Central memory CD8-positive, alpha-beta T cell (primary cell): ENCODE measurements around the gene FAM151A.
"Not testable (repeated sequence)": the region's sequence is repeated elsewhere in the genome, so short reads cannot be mapped to it uniquely, and the experiment has no call there.

Source experiments
- ATAC-seq: fragments of 150-1000 bp; cut with Tn5 transposase; replicated peaks from 2 replicates; pipeline ENCODE4 v1.10.0; 2022; ENCODE audit warnings: mild to moderate bottlenecking, moderate FRiP score, moderate number of reproducible peaks; ENCODE audit not compliant: poor library complexity, severe bottlenecking; ENCODE audit errors: extremely low read depth
- DNase-seq, 2 donors: peaks; one replicate each; pipeline ENCODE4 v3.0.0; 2021; ENCODE audit warnings: low spot score in 2 of 2
- H3K27ac Mint-ChIP-seq: one replicate; pipeline ENCODE4 v1.8.0; 2022; ENCODE audit warnings: low read depth, mild to moderate bottlenecking, moderate library complexity, mixed read lengths
- H3K27me3 Mint-ChIP-seq: one replicate; pipeline ENCODE4 v1.8.0; 2022; ENCODE audit warnings: mixed read lengths
- H3K36me3 Mint-ChIP-seq: one replicate; pipeline ENCODE4 v1.8.0; 2022; ENCODE audit warnings: mild to moderate bottlenecking, moderate library complexity, mixed read lengths; ENCODE audit not compliant: insufficient read depth
- H3K4me1 Mint-ChIP-seq: one replicate; pipeline ENCODE4 v1.8.0; 2022; ENCODE audit warnings: mixed read lengths
- H3K4me3 Mint-ChIP-seq: one replicate; pipeline ENCODE4 v1.8.0; 2022; ENCODE audit warnings: mild to moderate bottlenecking, moderate library complexity, mixed read lengths
- H3K9me3 Mint-ChIP-seq: one replicate; pipeline ENCODE4 v1.8.0; 2022; ENCODE audit warnings: mixed read lengths

FAM151A gene

DNA sequence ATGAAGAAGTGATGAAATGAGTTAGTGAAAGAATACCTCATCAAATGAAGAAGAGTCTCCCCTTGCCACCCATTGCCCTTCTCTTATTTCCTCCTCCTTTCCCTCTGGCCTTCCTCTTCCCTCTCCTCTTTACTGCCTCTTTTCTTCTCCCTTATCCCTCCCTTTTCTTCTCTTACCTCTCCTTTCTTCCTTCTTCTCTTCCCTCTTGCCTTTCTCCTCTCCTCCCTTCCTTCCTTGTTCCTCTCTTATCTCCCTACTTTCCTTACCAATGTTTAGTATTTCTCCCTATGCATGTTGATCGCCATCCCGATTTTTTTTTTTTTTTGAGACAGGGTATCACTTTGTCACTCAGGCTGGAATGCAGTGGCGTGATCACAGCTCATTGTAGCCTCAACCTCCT, 27.1 kb upstream of the FAM151A start:
- Mint-ChIP-seq H3K27me3 (peaks cover 24% of the 10 kb centered on the region), H3K36me3 (no peaks in the 10 kb centered on the region), H3K4me3 (no peak overlapping the region), H3K27ac (no peak overlapping the region), H3K9me3 (no peaks in the 10 kb centered on the region), H3K4me1 (no peaks in the 10 kb centered on the region)
- ATAC-seq (no peak), DNase-seq (no peak)

DNA sequence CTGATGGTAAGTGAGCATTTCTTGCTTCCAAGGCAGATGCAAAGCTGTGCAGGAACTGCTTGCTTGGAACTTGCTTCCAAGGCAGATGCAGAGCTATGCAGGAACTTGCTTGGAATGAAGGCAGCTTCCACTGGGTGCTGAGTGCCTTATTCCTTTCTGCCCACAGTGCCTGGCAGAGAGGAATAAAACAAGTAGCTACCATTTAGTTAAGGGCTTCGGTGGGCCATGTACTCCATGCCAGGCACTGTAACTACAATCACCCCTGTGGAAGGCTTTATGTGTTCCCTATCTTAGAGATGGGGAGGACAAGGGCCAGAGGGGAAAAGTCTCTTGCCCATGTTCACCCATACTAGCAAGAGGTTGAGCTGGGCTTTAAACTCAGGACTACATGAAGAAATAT, 26.6 kb upstream of the FAM151A start:
- no peaks in the 10 kb centered on the region for H3K9me3 Mint-ChIP-seq
- ATAC-seq (no peak), DNase-seq (no peak)
- H3K4me3 Mint-ChIP-seq = no peak overlapping the region
- no peak overlapping the region for H3K27ac Mint-ChIP-seq
- no peaks in the 10 kb centered on the region for H3K4me1 Mint-ChIP-seq
- H3K36me3 Mint-ChIP-seq = no peaks in the 10 kb centered on the region
- peaks cover 24% of the 10 kb centered on the region for H3K27me3 Mint-ChIP-seq

GRCh38 chr1:54649130-54649898, 26.0 kb upstream of the FAM151A start:
- ATAC-seq (no peak), DNase-seq (no peak)
- Mint-ChIP-seq H3K27ac (no peak overlapping the region), H3K27me3 (peaks cover 24% of the 10 kb centered on the region), H3K4me1 (no peaks in the 10 kb centered on the region), H3K4me3 (no peak overlapping the region), H3K36me3 (no peaks in the 10 kb centered on the region), H3K9me3 (no peaks in the 10 kb centered on the region)

GRCh38 chr1:54645806-54646676, 22.7 kb upstream of the FAM151A start:
- Mint-ChIP-seq H3K27me3 (peaks cover 20% of the 10 kb centered on the region), H3K9me3 (peaks cover 6% of the 10 kb centered on the region), H3K4me1 (no peaks in the 10 kb centered on the region), H3K4me3 (no peak overlapping the region), H3K27ac (no peak overlapping the region), H3K36me3 (peaks cover 1% of the 10 kb centered on the region)
- no peak for ATAC-seq
- no peak for DNase-seq

DNA sequence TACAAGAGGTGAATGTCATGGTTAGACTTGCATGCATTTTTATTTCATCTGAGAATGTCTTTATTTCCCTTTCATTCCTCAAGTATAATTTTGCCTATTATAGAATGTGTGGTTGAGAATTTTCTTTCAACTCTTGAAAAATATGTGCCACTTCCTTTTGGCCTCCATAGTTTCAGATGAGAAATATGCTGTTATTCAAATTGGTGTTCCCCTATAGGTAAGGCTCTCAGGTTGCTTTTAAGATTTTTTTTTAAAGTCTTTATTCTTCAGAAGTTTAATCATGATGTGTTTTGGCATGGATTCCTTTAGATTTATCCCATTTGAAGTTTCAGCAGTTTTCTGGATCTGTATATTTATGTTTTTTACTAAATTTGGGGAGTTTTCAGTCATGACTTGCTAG, 20.4 kb upstream of the FAM151A start:
- Mint-ChIP-seq H3K27ac (no peak overlapping the region), H3K27me3 (peaks cover 28% of the 10 kb centered on the region), H3K36me3 (peaks cover 1% of the 10 kb centered on the region), H3K4me1 (no peaks in the 10 kb centered on the region), H3K9me3 (peaks cover 6% of the 10 kb centered on the region), H3K4me3 (no peak overlapping the region)
- ATAC-seq = no peak
- DNase-seq = no peak

DNA sequence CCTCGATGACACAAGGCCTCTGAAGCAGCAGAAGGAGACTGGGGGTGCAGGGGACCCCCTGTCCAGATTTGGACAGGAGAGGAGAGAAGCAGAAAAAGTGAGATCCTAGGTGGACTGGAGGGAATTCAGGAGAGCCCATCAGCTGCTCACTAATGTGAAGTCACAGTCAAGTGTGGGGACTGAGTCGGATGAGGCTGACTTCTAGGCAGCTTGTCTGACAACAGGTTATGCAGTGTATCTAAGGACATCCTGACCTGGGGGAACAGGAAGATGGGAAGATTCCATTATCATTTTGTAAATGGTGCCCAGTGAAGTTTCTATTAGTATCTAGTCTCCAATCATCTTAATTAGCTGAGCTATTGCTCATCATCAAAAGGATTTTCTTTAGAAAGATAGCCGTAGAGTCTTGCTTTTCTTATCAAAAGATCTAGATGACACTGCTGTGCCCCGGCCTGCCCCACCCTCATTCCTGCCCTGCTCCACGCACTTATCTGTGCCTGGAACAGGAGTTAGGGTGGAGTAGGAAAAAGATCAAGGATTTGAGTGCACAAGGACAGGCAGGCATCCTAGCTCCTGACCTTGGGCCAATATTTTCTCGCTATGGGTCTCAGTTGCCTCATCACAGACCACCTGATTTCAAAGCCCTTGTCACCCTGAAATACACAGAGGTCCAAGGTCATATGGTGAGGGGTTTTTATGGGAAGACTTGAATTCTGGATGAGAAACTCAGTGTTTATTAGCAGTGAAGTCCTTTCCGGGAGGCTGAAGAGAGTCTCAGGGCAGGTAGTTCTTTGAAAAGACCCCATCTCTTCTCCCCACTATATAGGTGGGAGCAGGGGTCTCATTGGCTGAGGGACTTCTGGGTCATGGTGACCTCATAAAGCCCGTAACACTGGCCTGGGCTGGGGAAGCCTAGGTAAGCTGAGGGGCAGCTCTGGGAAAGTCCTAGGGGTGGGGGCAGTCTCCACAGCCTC, 17.8 kb upstream of the FAM151A start, which contains the start of gene MROH7:
MROH7 (plus strand) TSS at position 924 of the 974 bp plus-strand sequence. CDS start 11,141 bp downstream, outside the sequence.
- no peak within 1 kb of the TSS for H3K27ac Mint-ChIP-seq
- H3K4me3 Mint-ChIP-seq = no peak within 1 kb of the TSS
- peaks cover 6% of the 10 kb centered on the region for H3K9me3 Mint-ChIP-seq
- DNase-seq (no peak), ATAC-seq (no peak)
- H3K27me3 Mint-ChIP-seq = peaks cover 28% of the 10 kb centered on the region
- no peaks in the 10 kb centered on the region for H3K4me1 Mint-ChIP-seq
- H3K36me3 Mint-ChIP-seq = peaks cover 1% of the 10 kb centered on the region

GRCh38 chr1:54640361-54640760, 17.0 kb upstream of the FAM151A start:
- Mint-ChIP-seq H3K36me3 (peaks cover 1% of the 10 kb centered on the region), H3K4me3 (no peak overlapping the region), H3K9me3 (peaks cover 6% of the 10 kb centered on the region), H3K27me3 (peaks cover 36% of the 10 kb centered on the region), H3K4me1 (no peaks in the 10 kb centered on the region), H3K27ac (no peak overlapping the region)
- no peak for DNase-seq
- no peak for ATAC-seq

GRCh38 chr1:54636461-54637446, 13.4 kb upstream of the FAM151A start:
- not testable (repeated sequence) for H3K36me3 Mint-ChIP-seq, ATAC-seq, H3K4me3 Mint-ChIP-seq

GRCh38 chr1:54635804-54636203, 12.5 kb upstream of the FAM151A start:
- H3K4me1 Mint-ChIP-seq, H3K4me3 Mint-ChIP-seq, H3K27ac Mint-ChIP-seq, H3K36me3 Mint-ChIP-seq, DNase-seq, ATAC-seq, H3K9me3 Mint-ChIP-seq: not testable (repeated sequence)
- H3K27me3 Mint-ChIP-seq = peaks cover 69% of the 10 kb centered on the region

More at GRCh38 chr1:54636461-54637446, 13.4 kb upstream of the FAM151A start:
- H3K4me1 Mint-ChIP-seq, H3K9me3 Mint-ChIP-seq, DNase-seq, H3K27ac Mint-ChIP-seq: not testable (repeated sequence)
- H3K27me3 Mint-ChIP-seq = peaks cover 61% of the 10 kb centered on the region

DNA sequence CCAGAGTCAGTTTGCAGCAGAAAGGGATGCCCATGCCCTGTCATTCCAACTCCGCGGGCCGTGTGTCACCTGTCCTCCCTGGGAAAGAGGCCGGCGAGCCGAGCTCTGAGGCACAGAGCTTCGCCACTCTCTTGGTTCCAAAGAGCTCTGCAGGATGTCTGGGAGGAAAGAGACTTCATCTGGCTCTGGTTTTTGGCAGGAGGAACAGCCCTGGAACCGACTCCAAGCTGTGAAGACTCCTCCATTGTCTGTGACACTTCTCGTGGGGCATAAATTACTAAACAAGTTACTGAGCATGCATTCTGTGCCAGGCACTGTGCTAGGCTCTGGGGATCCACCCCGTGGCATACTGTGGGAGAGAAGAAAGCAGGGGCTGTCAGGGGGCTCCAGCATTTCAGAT, 3.9 kb upstream of the FAM151A start:
- Mint-ChIP-seq H3K4me1 (no peaks in the 10 kb centered on the region), H3K27me3 (peaks cover 53% of the 10 kb centered on the region), H3K36me3 (peaks cover 2% of the 10 kb centered on the region), H3K9me3 (no peaks in the 10 kb centered on the region), H3K4me3 (no peak overlapping the region), H3K27ac (no peak overlapping the region)
- DNase-seq = no peak
- ATAC-seq = no peak
